Gastrocnemius medialis (tissue), 4 donors: ENCODE data around the gene ECM1.

Experiments used
- CTCF ChIP-seq, 5 experiments: fragments of 450-650 bp in 3 of 5; fragments of 200-600 bp in 2 of 5; sonication (generic) in 2 of 5; IDR thresholded peaks in 4 of 5; conservative IDR thresholded peaks in 1 of 5; 1 replicate in 4 of 5; 2 replicates in 1 of 5; pipeline ENCODE4 v1.5.1; 2016 to 2019; ENCODE audit warnings: antibody characterized with exemption in 5 of 5, mild to moderate bottlenecking in 3 of 5, moderate library complexity in 3 of 5
- POLR2A ChIP-seq, 2 donors: fragments of 450-650 bp; IDR thresholded peaks; one replicate each; pipeline ENCODE4 v1.6.1; 2017; ENCODE audit warnings: antibody characterized with exemption in 2 of 2, mild to moderate bottlenecking in 2 of 2, moderate library complexity in 2 of 2

- TF ChIP-seq POLR2A (IDR thresholded peaks at IDR 0.05) = no peak
- no peak for TF ChIP-seq CTCF (IDR thresholded peaks at IDR 0.05 in 4 of 5, conservative IDR thresholded peaks at IDR 0.05 in 1 of 5)
Observed at GRCh38 chr1:150493175-150493574, 14.7 kb upstream of the ECM1 start.
